Mesendoderm (in vitro differentiated cells): ENCODE measurements around the gene CHSY3.

Experiments
- DNase-seq: peaks from one replicate; pipeline ENCODE4 v3.0.0; 2013
- H2AK5ac ChIP-seq: 2 replicates; pipeline ENCODE4 v1.6.1; 2013; ENCODE audit warnings: low read length, inconsistent platforms
- H2BK120ac ChIP-seq: 2 replicates; pipeline ENCODE4 v1.6.1; 2013; ENCODE audit warnings: low read depth, mild to moderate bottlenecking, low read length, moderate library complexity, mixed read lengths
- H2BK15ac ChIP-seq: replicated peaks from 2 replicates; pipeline ENCODE4 v1.6.1; 2013; ENCODE audit warnings: low read depth, mild to moderate bottlenecking, moderate library complexity
- H2BK5ac ChIP-seq: 2 replicates; pipeline ENCODE4 v1.6.1; 2013; ENCODE audit warnings: low read length, inconsistent platforms
- H3K18ac ChIP-seq: 2 replicates; pipeline ENCODE4 v1.6.1; 2013; ENCODE audit warnings: mild to moderate bottlenecking, low read length, mixed read lengths
- H3K23ac ChIP-seq: one replicate; pipeline ENCODE4 v1.6.1; 2013; ENCODE audit warnings: low read length
- H3K27ac ChIP-seq: 2 replicates; pipeline ENCODE4 v1.5.1; 2013; ENCODE audit warnings: low read depth, mild to moderate bottlenecking, inconsistent platforms, low read length, moderate library complexity
- H3K27me3 ChIP-seq: 2 replicates; pipeline ENCODE4 v1.6.1; 2013; ENCODE audit warnings: low read length, control low read depth, mild to moderate bottlenecking, inconsistent platforms; ENCODE audit not compliant: insufficient read depth, poor library complexity
- H3K36me3 ChIP-seq: 2 replicates; pipeline ENCODE4 v1.6.1; 2013; ENCODE audit warnings: low read length, inconsistent platforms; ENCODE audit not compliant: control insufficient read depth, insufficient read depth
- H3K4ac ChIP-seq: one replicate; pipeline ENCODE4 v1.6.1; 2013; ENCODE audit warnings: low read depth, mild to moderate bottlenecking, low read length, moderate library complexity
- H3K4me1 ChIP-seq: 2 replicates; pipeline ENCODE4 v1.6.1; 2013; ENCODE audit warnings: low read depth, low read length, inconsistent platforms; ENCODE audit not compliant: control insufficient read depth
- H3K4me2 ChIP-seq: 2 replicates; pipeline ENCODE4 v1.6.1; 2013; ENCODE audit warnings: low read length
- H3K4me3 ChIP-seq: 2 replicates; pipeline ENCODE4 v1.5.1; 2013; ENCODE audit warnings: mild to moderate bottlenecking, low read length
- H3K56ac ChIP-seq: one replicate; pipeline ENCODE4 v1.6.1; 2013; ENCODE audit warnings: low read length
- H3K79me1 ChIP-seq: 2 replicates; pipeline ENCODE4 v1.6.1; 2013; ENCODE audit warnings: low read length, inconsistent platforms
- H3K79me2 ChIP-seq: 2 replicates; pipeline ENCODE4 v1.6.1; 2013; ENCODE audit warnings: mild to moderate bottlenecking, low read length; ENCODE audit not compliant: control insufficient read depth, insufficient read depth
- H3K9ac ChIP-seq: 2 replicates; pipeline ENCODE4 v1.6.1; 2013; ENCODE audit warnings: low read length, inconsistent platforms
- H4K5ac ChIP-seq: one replicate; pipeline ENCODE4 v1.6.1; 2013; ENCODE audit warnings: low read length
- H4K8ac ChIP-seq: one replicate; pipeline ENCODE4 v1.6.1; 2013; ENCODE audit warnings: low read depth, mild to moderate bottlenecking, control low read depth, low read length, moderate library complexity
- WGBS: extraction: QIAGEN DNeasy Blood & Tissue Kit; methylation state at CpG from one replicate; pipeline ENCODE4 v1.1.7; 2013; ENCODE audit warnings: low lambda C conversion rate, missing lambda C conversion rate; ENCODE audit not compliant: insufficient coverage; ENCODE audit errors: extremely low coverage; 5-methylcytosine and 5-hydroxymethylcytosine counted together

CHSY3 gene

DNA sequence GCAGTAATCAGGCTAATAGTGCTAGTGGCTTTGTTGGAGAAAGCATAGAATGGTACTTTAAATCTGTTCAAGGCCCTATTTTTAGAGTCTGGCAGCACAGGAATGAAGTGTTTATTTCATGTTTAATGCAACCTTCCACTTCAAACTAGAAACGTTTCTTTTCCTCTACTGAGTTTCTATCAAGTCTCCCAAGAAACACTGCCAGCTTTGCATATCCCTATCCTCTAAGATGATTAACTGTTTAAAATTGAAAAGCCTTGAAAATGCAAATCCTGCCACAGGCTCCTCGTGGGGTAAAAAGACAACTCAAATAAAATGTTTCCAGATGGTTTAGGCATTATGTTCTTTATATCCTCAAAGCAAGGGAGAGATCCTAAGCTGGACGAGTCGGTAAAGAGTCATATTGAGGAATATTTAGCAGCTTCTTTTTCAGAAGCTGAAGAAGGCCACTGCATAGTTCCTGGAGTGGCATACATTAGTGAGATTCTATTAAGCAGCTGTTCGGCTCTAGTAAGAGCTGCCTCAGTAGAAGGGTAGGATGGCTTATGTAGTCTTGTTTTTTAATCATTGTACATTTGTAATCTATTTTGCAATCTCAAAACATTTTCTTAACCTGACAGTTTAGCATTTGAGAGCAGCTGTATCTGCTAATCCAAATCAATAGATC is 251.2 kb downstream of the CHSY3 start:
- DNase-seq, result no peak
- H2AK5ac ChIP-seq, result no peak overlapping the region
- no peak overlapping the region for H4K5ac ChIP-seq
- no peak overlapping the region for H3K27ac ChIP-seq
- H3K36me3 ChIP-seq, result no peaks in the 10 kb centered on the region
- H3K23ac ChIP-seq, result no peak overlapping the region
- H3K9ac ChIP-seq, result no peak overlapping the region
- no peak overlapping the region for H2BK5ac ChIP-seq
- H3K4me1 ChIP-seq, result no peaks in the 10 kb centered on the region
- no peaks in the 10 kb centered on the region for H3K79me2 ChIP-seq
- no peak overlapping the region for H2BK15ac ChIP-seq
- H3K4ac ChIP-seq, result no peak overlapping the region
- no peak overlapping the region for H2BK120ac ChIP-seq
- WGBS, result no CpG with 5 or more reads among the region's 5 CpGs
- H3K27me3 ChIP-seq, result no peaks in the 10 kb centered on the region
- H4K8ac ChIP-seq, result peak overlapping the region; percentile 56
- no peak overlapping the region for H3K18ac ChIP-seq
- H3K79me1 ChIP-seq, result no peaks in the 10 kb centered on the region
- no peak overlapping the region for H3K4me3 ChIP-seq
- H3K4me2 ChIP-seq, result no peak overlapping the region
- H3K56ac ChIP-seq, result no peak overlapping the region

DNA sequence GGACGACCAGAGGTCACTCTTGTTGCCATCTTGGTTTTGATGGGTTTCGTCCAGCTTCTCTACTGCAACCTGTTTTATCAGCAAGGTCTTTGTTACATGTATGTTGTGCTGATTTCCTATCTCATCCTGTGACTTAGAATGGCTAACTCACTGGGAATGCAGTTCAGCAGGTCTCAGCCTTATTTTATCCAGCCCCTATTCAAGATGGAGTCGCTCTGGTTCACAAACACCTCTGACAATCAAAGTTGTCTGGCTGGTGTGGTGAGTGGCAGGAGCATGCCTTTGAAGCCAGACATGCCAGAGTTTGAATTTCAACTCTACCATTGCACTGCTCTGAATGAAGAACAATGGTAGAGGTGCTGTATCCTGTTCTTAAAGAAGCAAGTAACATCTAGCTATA is 253.8 kb downstream of the CHSY3 start:
- Histone ChIP-seq H2BK120ac (no peak overlapping the region), H3K9ac (no peak overlapping the region), H3K56ac (no peak overlapping the region), H2BK15ac (no peak overlapping the region), H3K4ac (no peak overlapping the region), H2AK5ac (no peak overlapping the region), H3K18ac (no peak overlapping the region), H3K4me3 (no peak overlapping the region), H3K79me1 (no peaks in the 10 kb centered on the region), H3K4me1 (no peaks in the 10 kb centered on the region), H3K23ac (no peak overlapping the region), H4K8ac (no peak overlapping the region), H2BK5ac (no peak overlapping the region), H3K27me3 (no peaks in the 10 kb centered on the region), H3K36me3 (no peaks in the 10 kb centered on the region), H3K4me2 (no peak overlapping the region), H4K5ac (no peak overlapping the region), H3K79me2 (no peaks in the 10 kb centered on the region), H3K27ac (no peak overlapping the region)
- WGBS, result no CpG with 5 or more reads among the region's 3 CpGs
- DNase-seq, result no peak

DNA sequence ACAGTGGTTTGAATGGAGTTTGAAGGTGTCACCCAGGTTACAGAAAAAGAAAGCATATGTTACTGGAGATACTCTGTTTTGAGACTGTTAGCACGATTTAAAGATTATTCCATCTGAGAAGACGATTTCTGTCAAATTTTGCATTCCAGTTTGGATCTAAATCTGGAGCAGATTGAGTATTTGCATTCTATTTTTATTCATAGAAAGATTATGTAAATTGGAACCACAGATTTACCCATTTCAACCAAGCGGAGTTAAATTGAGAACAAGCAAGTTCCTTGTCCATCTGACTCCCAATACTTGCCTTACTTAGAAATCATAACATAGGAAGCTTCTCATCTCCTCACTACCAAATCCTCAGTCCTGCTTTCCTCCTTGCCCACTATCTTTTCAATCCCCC is 255.7 kb downstream of the CHSY3 start:
- H3K9ac ChIP-seq, result no peak overlapping the region
- no peaks in the 10 kb centered on the region for H3K27me3 ChIP-seq
- H3K18ac ChIP-seq, result no peak overlapping the region
- no peak overlapping the region for H3K56ac ChIP-seq
- H2AK5ac ChIP-seq, result no peak overlapping the region
- no peaks in the 10 kb centered on the region for H3K79me2 ChIP-seq
- H4K8ac ChIP-seq, result no peak overlapping the region
- no peaks in the 10 kb centered on the region for H3K36me3 ChIP-seq
- H3K4ac ChIP-seq, result no peak overlapping the region
- no peak overlapping the region for H3K4me2 ChIP-seq
- no peak overlapping the region for H2BK15ac ChIP-seq
- no peaks in the 10 kb centered on the region for H3K4me1 ChIP-seq
- H4K5ac ChIP-seq, result no peak overlapping the region
- no peak overlapping the region for H2BK120ac ChIP-seq
- H3K79me1 ChIP-seq, result no peaks in the 10 kb centered on the region
- no peak overlapping the region for H3K23ac ChIP-seq
- no CpG with 5 or more reads among the region's 3 CpGs for WGBS
- no peak overlapping the region for H3K27ac ChIP-seq
- no peak for DNase-seq
- H3K4me3 ChIP-seq, result no peak overlapping the region
- no peak overlapping the region for H2BK5ac ChIP-seq

DNA sequence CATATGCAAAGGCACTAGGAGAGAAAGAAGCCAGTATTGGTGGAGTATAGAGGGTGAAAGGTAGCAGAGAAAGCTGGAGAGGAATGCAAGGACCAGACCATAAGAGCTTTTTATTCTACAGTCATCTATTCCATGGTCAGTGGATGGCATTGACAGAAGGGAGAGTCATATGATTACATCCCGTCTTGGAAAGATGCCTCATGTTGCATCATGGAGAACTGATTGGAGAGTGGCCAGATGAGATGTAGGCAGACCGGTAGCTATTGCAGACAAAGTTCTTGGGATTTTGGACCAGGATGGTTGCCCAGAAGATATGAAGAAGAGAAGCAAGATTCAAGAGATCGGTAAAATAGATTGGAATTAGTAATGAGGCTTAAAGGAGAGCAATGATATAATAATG is 260.7 kb downstream of the CHSY3 start:
- H3K79me1 ChIP-seq, result no peaks in the 10 kb centered on the region
- no peaks in the 10 kb centered on the region for H3K27me3 ChIP-seq
- no peaks in the 10 kb centered on the region for H3K79me2 ChIP-seq
- no peak overlapping the region for H3K27ac ChIP-seq
- no peak overlapping the region for H3K23ac ChIP-seq
- H3K36me3 ChIP-seq, result no peaks in the 10 kb centered on the region
- no peak overlapping the region for H3K9ac ChIP-seq
- no peak overlapping the region for H3K4ac ChIP-seq
- H3K56ac ChIP-seq, result no peak overlapping the region
- H2AK5ac ChIP-seq, result no peak overlapping the region
- 100% methylated on average over 1 of the region's 3 CpGs for WGBS
- no peaks in the 10 kb centered on the region for H3K4me1 ChIP-seq
- no peak overlapping the region for H4K5ac ChIP-seq
- H2BK15ac ChIP-seq, result no peak overlapping the region
- no peak overlapping the region for H4K8ac ChIP-seq
- H3K4me3 ChIP-seq, result no peak overlapping the region
- no peak overlapping the region for H3K18ac ChIP-seq
- H3K4me2 ChIP-seq, result no peak overlapping the region
- DNase-seq, result no peak
- H2BK5ac ChIP-seq, result no peak overlapping the region
- H2BK120ac ChIP-seq, result no peak overlapping the region

DNA sequence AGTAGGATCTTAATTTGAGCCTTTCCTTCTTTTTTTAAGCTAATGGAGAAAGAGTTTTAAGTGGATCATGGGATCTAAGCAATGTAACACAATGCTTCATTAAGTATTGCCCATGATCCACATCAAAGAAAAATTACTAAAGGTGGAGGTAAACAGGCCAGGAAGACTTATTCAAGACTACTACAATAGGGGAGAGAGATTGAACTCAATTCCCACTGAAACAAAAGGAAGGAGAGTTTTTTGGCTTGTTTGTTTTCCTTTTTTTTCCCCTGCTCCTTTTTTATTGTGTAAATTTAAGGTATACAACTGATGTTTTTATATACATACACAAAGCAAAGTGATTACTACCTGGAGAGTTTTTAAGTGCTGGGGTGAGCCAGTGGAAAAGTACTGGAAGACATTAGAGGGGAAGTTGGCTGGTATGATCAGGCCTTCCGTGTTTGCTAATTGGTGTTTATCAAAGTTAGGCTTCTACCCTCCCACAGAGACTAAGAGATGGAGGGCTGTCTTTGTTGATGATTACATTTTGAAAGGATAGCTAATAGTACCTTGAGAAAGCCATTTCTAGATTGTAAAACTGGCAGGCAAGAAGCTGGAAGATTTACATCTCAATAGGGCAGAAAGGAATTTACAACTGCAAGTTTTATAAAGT is 262.7 kb downstream of the CHSY3 start:
- Histone ChIP-seq H3K27me3 (no peaks in the 10 kb centered on the region), H3K4ac (no peak overlapping the region), H3K18ac (no peak overlapping the region), H3K9ac (no peak overlapping the region), H2BK120ac (no peak overlapping the region), H4K5ac (no peak overlapping the region), H4K8ac (peak overlapping the region; percentile 65), H3K79me2 (no peaks in the 10 kb centered on the region), H3K79me1 (no peaks in the 10 kb centered on the region), H3K56ac (no peak overlapping the region), H3K4me1 (no peaks in the 10 kb centered on the region), H2BK15ac (no peak overlapping the region), H3K23ac (no peak overlapping the region), H3K27ac (no peak overlapping the region), H2BK5ac (no peak overlapping the region), H3K4me3 (no peak overlapping the region), H2AK5ac (no peak overlapping the region), H3K36me3 (no peaks in the 10 kb centered on the region), H3K4me2 (no peak overlapping the region)
- no CpG with 5 or more reads among the region's 1 CpG for WGBS
- peak; percentile 42 for DNase-seq

DNA sequence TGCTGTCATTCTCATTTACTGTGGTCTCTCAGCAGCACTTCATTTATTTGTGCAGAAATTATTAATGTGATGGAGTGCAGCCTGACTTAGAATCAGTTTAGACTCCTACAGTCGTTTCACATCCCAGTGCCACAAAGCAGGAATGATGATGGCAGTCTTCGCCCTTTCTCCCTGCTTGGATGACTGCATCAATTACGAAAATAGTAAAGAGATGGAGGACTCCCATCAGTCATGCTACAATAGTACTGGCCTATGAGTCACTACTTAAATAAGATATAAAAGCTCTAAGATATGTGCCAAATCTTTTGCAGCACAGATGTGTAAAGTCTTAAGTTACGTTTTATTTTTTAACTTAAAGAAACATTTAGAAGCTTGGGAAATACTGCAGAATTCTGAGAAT is 263.9 kb downstream of the CHSY3 start:
- Histone ChIP-seq H3K9ac (no peak overlapping the region), H4K8ac (no peak overlapping the region)
- WGBS, result no CpG with 5 or more reads among the region's 4 CpGs

More for the DNA sequence above, 263.9 kb downstream of the CHSY3 start:
- Histone ChIP-seq H3K18ac (no peak overlapping the region), H3K27ac (no peak overlapping the region), H3K36me3 (no peaks in the 10 kb centered on the region), H3K4me3 (no peak overlapping the region), H3K23ac (no peak overlapping the region), H3K4ac (no peak overlapping the region), H3K27me3 (no peaks in the 10 kb centered on the region), H3K79me2 (no peaks in the 10 kb centered on the region), H3K4me1 (no peaks in the 10 kb centered on the region), H2BK5ac (no peak overlapping the region), H3K4me2 (no peak overlapping the region), H3K56ac (no peak overlapping the region), H2BK15ac (no peak overlapping the region), H2BK120ac (no peak overlapping the region), H2AK5ac (no peak overlapping the region), H4K5ac (no peak overlapping the region), H3K79me1 (no peaks in the 10 kb centered on the region)
- no peak for DNase-seq
